ENCODE data around the gene CPT1A.

CPT1A gene

DNA sequence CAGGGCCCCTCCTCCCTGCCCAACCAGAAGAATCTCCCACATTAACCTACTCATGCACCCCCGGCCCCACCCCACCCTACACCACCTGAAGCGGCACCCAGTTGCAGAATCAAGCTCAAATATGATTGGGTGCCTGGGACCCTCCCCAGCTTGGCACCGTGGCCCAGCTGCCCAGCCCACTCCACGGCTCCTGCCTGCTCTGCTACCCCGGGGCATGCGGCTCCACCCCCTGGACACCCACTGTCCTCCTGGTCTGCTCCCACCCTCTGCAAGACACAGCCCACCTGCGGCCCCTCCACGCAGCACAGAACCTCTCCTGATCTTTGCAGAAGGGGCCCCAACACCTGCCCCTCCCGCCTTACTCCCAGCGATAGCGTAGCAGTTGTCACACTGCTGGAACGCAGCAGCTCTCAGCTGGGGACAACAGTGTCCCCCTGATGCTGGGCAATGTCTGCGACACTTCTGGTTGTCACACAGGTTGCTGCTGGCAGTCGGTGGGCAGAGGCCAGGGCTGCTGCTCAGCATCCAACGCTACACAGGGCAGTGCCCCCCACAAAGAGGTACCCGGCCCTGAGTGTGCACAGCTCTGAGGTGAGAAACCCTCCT, 58.4 kb downstream of the CPT1A start:
- DNase-seq = no peak

- DNase-seq = no peak
Measured at GRCh38 chr11:68782711-68783110, 59.0 kb downstream of the CPT1A start.

- no peak for DNase-seq
Measured at GRCh38 chr11:68780829-68781228, 60.9 kb downstream of the CPT1A start.

- no peak for DNase-seq
Measured at GRCh38 chr11:68778205-68778604, 63.5 kb downstream of the CPT1A start.

GRCh38 chr11:68776442-68777235, 65.1 kb downstream of the CPT1A start:
- DNase-seq = no peak

- DNase-seq = no peak
Measured at GRCh38 chr11:68775951-68776388, 65.7 kb downstream of the CPT1A start.

DNA sequence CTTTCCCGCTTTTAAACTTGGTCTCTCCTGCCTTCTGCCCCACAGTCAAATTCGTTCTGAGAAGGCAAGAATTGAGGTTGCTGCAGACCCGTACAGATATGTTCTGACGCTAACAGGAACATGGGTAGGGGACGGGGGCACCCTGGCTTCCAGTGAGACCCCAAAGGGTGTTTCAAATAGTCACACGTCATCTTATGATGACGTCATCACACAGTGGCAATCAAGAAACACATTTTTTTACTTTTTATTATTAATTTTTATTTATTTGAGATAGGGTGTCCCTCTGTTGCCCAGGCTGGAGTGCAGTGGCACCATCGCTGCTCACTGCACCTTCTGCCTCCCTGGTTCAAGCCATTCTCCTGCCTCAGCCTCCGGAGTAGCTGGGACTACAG, 67.5 kb downstream of the CPT1A start:
- no peak for DNase-seq

- no peak for DNase-seq
Measured at GRCh38 chr11:68773521-68774193, 68.1 kb downstream of the CPT1A start.

- DNase-seq = no peak
Measured at GRCh38 chr11:68772936-68773335, 68.8 kb downstream of the CPT1A start.

DNA sequence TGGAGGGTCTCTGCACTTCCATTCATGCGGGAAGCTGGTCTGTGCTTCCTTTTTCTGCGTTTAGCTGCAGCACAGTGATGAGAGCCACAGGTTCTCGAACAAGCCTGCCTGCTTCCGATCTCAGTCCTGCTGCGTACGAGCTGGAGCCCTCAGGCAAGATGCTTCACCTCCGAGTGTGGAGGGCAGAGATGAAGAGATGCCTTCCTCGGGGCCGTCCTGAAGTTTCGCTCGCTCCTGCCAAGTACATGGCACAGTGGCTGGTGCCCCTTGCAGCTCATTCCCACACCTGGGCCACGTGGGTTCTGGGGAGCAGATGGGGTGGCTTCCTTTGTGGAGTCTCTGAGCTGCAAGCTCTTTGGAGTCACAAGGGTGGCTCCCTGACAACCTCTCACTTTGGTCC, 70.9 kb downstream of the CPT1A start:
- no peak for DNase-seq

DNA sequence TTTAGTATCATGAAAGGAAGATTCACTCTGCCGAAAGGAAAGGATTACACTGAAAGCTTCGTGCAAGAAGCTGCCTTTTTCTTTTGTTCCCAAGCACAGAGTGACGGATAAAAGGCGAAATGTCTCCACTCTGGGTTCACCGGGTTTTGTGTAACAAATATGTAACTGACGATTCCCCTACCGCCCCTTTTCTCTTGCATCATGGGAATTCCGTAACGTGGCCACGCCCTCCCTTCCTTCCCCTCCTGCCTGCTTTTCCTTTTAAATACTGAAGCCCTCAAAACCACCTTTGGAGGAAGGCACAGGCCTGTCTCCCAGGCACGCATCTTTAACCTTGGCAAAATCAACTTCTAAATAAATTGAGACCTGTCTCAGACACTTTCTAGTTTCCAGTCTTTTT, 74.0 kb downstream of the CPT1A start:
- DNase-seq = no peak

GRCh38 chr11:68766786-68767185, 74.9 kb downstream of the CPT1A start:
- DNase-seq = no peak

GRCh38 chr11:68764746-68765145, 77.0 kb downstream of the CPT1A start:
- DNase-seq = no peak

DNA sequence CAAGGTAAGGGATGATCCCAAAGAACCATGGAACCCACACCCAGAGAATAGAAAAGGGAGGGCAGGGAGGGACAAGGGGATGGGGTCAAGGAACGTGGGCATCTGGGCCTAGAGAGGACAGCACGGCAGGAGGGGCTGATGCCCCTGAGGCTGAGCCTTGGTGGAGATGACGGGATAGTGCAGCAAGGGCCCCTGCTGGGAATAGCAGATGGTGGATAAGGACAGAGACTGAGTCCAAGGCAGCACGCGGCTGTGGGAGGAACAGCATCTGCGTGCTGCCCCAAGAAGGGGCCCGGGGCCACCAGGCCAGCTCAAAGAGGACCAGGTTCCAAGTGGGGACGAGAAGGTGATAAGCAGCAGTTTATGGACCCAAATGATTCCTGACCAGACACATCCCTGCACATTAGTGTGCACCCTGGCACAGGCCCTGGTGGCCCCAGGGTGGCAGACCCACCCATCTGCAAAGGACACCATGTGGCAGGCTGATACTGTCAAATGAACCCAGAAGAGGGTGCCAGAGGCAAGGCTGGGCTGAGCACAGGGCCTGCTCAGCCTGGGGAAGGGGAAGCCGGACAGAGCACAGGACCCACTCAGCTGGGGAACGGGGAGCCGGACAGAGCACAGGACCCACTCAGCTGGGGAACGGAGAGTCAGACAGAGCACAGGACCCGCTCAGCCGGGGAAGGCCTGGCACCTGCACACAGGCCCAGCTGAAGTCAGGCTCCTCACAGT, 77.6 kb downstream of the CPT1A start:
- DNase-seq = no peak

GRCh38 chr11:68763181-68763721, 78.5 kb downstream of the CPT1A start:
- no peak for DNase-seq

DNA sequence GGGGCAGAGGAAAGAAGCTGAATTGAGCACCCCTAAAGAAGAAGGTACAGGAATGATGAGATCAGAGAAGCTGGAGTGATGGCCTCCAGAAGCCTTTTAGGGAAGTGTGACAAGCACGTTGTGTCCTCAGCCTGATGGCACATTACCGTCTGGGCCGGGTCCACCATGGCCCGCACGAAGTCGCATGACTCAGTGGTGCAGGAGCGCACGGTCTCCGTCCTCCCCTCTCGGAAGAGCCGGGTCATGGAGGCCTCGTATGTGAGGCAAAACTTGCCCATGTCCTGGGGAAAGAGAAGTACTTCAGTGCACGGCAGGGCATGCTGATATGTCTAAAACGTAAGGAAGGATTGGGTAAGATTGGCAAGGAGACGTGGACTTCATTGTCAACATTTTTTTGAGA, 79.2 kb downstream of the CPT1A start:
- DNase-seq = no peak

DNA sequence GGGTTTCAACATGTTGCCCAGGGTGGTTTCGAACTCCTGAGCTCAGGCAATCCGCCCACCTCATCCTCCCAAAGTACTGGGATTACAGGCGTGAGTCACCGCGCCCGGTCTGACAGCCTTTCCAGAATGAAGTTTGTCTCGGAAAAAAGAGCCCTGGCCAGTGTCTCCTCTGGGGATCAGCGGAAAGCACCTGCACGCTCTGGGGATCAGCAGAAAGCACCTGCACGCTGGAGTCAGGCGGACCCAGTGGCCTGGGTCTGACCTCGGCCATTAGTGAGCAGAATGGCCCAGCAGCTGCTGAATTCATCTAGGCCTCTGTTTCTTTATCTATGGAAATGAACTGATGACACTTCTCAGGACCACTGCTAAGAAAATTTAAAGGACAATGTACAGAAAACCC, 79.9 kb downstream of the CPT1A start:
- DNase-seq = no peak

DNA sequence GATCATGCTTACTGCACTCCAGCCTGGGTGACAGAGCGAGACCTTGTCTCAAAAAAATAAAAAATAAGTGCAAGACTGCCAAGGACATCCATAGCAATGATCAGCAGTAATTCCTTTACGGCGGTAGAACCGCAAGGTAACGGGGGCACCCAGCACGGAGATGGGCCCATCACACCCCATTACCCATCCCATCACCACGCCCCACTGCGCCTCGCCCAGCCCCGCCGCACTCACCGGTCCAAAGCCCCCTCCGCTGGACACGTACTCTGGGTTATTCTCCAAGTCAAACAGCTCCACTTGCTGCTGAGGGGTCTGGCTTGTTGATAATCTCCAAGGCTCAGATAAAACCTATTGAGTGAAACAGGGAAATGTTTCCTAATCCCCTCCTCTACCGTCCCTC, 81.7 kb downstream of the CPT1A start:
- DNase-seq = no peak

- DNase-seq = no peak
Measured at GRCh38 chr11:68757711-68758110, 84.0 kb downstream of the CPT1A start.

GRCh38 chr11:68756171-68756766, 85.4 kb downstream of the CPT1A start:
- DNase-seq = no peak

GRCh38 chr11:68753300-68753699, 88.4 kb downstream of the CPT1A start:
- peak; percentile 15 for DNase-seq

GRCh38 chr11:68751331-68751856, 90.3 kb downstream of the CPT1A start, which contains the start of gene TESMIN:
TESMIN (minus strand) TSS chr11:68751520; CDS start chr11:68750660, 860 bp downstream.
- peak; percentile 88 for DNase-seq
